DMS114 treated with DMSO at 0.1 percent for 48 hours (cell line): ENCODE measurements around the gene ARID5A.

Experiments used
- DNase-seq: peaks from one replicate; lab custom pipeline; 2025; ENCODE audit not compliant: unreplicated experiment; lab: John Stamatoyannopoulos, UW

ARID5A gene

DNA sequence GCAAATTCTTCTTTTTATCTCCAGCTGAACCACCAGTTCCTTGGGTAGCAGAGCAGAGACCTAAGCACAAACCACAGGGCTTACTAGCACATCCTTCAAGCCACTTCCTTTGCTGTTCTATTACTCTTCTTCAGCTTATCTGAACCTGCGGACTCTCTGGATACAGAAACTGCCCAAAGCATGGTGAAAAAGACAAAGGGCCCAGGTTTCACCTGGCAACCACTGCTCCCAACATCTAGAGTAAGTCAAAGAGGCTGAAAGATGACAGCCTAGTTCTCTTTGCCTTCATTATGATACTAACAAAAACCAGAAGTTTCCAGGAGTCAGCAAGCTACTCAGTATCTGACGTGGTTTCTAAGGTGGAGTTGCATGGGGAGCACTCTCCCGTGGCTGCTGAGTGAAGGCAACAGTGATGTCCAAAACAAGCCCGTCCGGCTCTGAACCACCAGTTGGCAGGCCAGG lies 58.2 kb downstream of the ARID5A start:
- no peak for DNase-seq

DNA sequence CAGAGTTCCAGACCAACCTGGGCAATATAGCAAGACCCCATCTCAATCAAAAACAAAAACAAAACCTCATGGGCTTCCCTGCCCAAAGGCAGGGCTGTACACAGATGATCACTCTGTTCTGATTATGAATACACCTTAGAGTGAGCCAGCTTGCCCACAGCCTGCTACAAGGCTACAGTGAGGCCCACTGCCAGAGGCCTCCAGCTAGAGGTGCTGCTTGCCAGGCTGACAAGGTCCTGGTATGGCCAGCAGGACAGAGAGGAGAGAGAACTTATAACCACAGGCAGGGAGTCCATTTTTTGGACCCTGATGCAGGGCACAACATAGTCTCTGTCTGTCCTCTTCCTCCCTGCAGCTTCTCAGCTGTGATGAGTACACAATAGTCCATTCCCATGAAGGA lies 60.0 kb downstream of the ARID5A start:
- DNase-seq: no peak

DNA sequence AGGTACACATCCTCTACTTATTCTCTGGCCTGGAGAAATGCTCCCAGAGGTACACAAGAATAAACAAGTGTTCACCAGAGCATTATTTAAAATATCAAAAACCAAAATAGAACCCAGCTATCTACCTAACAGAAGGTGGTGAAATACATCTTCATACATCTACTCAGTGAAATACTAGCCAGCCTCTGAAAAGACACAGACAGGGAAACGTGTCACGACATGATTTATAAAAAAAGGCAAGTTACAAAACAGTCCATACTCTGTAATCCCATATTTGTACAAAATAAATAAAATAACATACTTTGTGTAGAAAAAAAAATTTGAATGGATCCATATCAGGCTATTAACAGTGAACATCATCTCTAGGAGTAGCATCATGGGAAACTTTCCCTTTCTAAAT lies 63.4 kb downstream of the ARID5A start:
- DNase-seq: no peak

DNA sequence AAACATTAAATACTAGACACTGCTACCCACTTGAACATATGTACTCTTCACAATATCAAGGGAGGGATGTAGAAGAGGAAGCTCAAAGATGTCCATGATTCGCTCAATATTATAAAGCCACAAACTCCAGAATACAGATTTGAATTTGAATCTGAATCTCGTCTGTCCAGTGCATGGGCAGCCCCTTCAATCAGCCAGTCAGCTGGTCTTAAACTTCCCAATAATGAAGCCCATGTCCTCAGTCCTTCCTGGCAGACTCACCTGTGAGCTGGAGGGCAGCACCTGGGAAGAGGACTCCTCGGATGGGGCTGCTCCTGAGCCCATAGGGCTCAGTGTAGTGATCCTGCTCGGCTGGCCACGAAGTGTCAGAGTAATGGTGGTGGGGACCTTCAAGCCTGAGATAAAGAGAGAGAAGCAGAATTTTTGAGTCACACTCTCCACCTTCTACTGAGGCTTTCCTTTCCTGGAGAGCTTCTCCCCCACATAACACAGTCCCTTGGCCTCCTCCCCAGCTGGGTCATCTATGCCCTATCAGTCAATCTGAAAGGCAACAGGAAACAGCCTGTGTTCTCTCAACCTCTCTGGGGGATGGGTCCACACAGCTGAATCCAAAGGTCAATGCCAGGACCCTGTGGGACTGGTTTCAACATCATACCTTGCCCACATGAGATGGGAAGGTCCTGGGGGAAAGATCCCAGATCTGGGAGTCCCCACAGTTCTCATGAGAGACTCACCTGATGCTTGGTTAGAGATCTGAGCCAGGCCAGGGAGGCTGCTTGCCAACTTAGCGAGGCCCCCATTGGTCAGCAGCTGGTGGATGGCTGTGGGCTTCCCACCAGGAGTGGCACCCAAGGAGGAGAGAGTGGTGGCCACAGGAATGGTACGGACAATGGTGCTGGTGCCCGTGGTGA lies 65.1 kb downstream of the ARID5A start:
- no peak for DNase-seq
